HG02938 (cell line): Measurements from ENCODE around the gene HOXB5.

Source experiments
- ATAC-seq: cut with Tn5 transposase; IDR thresholded peaks from one replicate; pipeline ENCODE4 v1.9.1; 2021; ENCODE audit warnings: mild to moderate bottlenecking, moderate library complexity; ENCODE audit not compliant: unreplicated experiment

HOXB5 gene

DNA sequence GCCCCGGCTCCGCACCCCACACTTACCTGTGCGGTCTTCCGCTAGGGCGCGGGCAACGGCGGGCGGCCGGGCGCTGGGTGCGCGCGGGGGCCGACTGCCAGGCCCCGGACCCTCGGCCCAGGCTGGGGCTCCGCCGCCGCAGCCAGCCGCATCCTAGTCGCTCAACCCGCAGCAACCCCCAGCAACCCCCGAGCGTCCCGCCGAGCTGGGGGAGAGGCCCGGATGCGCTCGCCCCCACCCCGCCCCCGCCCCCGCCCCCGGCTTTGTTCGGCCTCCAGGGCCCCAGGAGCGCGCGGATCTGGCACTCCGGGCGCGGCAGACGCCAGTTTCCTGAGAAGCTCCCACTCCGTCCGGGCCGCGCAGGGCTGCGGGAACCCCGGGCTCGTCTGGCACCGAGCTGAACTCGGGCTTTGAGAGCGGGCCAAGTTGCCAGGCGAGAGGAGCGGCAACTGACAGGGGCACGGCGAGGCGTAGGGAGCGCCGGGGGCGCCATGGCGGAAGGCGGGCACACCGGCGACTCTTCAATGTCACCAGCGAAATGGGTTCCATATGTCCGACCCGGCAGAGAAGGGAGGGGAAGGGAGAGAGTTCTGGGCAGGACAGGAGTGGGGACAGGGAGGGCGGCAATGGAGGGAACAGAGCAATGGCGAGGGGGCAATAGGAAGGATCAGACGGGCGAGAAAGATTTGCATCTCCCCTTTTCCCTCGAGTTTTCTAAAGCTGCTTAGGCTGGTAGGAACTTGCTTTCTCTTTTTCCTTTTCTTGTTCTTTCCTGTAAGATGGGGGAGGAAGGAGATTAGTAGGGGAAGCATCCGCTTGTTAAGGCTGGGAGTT lies 29.2 kb downstream of the HOXB5 start:
- ATAC-seq = no peak

DNA sequence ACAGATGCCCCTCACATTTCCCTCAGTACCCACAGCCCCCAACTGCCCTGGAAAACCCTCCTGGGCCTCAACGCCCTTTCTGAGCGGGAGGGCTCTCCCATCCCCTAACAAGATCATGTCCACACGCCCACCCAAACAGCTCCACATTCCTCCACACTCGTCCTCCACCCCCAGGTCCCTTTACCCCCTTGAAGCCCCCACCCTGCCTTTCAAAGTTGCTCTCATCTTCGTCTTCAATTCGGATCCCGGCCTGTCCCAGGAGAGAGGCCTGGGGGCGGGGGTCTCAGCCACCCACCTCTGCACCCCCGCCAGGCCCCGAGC lies 29.8 kb downstream of the HOXB5 start:
- ATAC-seq = no peak

DNA sequence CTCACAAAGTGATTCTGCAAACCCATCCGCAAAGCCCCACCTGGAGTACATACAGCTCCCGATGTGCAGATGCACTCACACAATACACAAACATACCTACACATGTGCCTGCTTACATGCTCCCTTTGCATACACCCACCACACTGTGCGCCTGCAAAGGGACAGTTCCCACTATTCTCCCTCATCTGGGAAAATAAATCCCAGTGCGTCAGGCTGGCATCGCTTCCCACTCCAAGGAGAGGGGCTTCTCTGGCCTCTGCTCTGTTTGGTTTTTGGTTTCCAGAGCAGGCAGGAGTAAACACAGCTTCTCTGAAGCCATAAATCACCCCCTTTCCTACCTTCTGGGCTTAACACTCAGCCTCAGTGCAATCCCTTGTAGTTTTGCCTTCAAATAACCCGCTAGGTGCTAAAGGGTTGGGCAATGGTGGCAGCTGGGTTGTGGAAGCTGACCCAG lies 30.2 kb downstream of the HOXB5 start:
- ATAC-seq = no peak

DNA sequence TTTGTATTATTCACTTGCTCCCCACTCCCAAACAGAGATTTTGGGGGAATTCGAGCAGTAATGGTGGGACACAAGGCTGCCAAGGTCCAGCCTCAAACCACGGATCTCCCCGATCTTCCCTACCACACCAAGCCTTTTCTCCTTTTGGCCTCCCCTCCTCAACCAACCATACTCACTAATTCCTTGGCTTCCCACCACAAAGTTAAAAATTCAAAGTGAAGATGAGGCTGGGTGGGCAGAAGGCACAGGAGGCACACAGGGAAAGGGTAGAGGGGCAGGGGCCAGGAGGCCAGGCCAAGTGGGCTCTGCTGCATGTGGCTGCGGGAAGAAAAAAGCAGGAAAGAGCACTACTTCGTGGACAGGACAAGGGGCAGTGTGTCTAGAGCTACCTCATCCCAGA lies 30.6 kb downstream of the HOXB5 start:
- no peak for ATAC-seq

DNA sequence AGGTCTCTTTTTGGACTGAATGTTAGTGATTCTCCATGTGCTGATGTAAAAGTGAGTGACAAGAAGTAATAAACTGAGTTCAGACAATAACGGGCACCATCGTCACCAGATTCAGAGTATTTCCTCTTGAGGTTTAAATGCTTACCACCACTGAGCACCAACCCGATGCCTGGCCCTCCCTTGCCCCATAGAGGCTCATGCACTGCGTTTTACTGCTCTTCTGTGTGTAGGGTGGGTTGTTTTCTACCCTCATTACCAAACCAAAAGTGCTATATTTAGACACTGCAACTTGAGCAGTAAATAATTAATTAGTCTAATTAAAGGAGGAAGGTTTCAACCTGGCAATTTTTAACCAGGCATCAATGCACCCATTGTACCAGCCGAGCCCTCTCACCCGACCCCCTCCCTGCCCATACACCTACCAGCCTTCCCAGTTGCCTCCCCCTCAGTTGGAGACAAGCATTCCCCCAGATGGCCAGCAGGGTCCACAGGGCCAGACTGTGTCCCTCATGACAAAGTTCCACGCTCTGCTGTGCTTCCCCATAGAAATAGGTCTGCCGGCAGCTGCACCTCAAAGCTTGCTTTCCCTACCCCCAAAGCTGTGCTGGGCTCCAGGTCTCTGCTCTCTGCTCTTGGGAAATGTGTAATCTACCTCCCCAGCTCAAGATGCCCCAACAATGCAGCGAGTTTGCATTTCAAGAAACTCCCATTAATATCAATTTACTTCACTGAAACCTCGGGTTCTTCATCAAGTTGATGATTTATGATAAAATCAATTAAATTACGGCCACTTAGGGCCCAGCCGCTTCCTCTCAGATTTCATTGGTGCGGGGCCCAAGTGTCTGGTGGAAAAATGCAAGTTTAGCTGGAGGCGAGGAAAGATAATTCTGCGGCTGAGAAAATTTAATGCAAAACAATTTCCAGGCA lies 31.4 kb downstream of the HOXB5 start:
- no peak for ATAC-seq

DNA sequence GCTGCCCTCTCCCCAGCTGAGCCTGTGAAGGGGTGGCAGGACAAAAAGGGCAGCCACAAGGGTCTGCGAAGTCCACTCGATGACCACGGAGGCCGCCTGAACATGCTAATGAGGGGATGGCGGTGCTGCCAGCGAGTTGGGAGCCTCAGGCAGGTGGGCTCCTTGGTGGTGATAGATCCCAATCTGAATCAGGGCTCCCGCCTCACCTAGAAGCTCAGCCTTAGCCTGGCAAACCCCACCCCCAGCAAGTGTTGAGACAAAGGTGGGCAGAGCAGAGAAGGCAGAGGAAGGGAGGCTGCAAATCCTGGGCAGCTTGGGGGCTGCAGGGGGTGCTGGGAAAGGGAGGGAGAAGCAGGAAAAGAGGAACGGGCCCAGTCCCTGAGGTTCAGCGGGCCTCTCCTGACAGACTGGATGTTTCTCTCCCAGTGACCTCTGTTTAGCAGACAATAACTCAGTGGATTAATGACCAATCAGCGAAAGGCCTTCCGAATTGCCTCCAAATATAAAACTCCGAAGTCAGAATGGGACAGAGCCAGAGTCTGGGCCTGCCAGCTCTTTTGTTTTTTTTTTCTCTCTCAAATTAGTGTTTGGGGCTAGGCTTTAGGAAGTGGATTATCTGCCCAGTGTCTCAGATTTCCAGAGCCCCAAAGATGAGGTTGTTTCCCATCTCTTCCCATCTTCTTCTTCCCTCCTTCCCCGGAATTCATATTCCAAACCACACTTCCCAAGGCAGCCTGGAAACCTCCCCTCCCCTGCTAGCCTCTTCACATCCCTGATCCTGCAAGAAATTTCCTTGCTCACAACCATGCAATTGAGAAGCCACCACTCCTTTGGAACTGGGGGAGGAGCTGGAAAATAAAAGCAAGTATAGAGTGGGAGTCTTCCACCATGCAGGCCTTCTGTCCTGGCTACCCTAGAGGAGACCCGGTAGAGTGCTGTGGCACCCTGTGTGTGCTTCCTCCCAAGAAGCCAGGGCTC lies 33.5 kb downstream of the HOXB5 start:
- no peak for ATAC-seq

DNA sequence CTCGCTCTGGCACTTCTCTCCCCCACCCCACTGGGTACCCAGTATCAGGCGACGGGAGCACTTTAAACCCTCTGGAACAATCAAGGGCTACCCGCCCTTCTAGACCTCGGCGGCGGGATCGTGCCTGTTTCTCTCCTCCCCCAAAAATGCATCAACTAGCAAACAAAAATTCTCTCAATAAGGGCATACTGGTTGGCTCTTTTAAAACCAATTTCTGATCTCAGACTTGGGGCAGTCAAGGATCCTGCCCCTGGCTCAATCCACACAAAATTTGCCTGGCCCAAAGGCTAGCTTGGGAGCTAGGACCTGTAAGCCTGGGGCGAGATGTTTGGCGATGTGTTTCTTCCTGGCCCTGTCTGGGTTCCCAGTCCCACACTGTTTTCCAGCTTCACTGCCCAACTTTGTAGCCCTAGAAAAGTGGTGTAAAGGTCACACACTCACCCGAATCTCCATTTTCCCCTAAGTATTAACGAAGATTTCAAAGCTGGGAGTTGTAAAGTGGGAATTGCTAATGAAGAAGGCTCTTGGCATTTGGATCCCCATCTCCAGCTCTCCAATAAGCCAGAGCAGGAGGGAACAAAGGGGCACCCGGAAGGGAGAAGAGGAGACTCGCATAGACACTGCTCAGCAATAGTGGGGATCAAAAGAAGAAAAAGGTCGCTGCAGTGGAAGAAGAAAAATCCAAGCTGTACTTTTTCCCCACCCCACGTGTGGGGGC lies 34.3 kb downstream of the HOXB5 start:
- ATAC-seq = no peak

DNA sequence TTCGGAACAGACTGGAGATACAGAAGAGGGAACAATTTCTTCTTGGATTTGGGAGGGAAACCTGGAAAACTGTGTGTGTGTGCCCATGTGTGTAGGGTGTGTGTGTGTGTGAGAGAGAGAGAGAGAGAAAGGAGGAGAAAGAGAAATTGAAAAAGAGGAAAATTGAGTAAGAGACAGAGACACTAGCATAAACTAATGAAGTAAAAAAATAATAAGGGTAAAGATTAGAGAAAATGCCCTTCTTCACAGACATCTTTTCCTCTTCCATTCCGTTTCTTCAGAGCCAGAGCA lies 34.8 kb downstream of the HOXB5 start:
- ATAC-seq = no peak

DNA sequence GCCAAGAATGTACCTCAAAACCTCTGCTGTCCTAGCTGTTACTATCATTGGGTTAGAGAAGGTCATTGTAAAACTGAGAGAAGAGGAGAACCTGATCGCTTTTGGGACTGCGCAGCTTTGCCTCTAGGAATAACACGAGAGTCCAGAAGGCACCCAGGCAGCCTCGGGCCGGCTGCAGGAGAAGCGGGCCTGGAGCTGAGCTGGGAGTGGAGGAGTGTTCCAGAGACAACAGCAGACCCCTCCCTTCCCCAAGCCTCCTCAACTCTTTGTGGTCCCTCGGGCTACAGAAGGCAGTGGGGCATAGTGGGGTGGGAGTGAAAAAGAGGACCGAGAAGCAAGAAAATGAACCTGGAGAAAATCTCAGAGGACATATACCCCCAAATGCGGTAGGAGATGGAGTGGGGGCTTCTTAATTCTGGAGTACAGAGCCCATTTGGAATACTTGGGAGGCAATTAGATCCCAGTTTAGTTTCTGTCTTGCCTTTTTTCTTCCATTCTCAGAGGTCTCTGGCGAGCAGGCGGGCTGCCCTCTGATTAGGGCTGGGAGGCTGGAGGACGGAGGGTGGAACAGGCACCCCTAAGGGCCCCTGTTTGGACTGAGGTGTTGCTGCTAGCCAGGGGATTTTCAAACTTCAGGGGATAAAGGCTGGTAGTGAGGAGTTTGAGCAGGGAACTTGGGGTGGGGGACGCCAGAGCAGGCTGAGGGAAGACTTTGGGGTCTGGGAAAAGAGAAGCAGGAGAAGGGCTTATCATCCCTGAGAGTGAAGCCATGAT lies 35.3 kb downstream of the HOXB5 start:
- no peak for ATAC-seq

DNA sequence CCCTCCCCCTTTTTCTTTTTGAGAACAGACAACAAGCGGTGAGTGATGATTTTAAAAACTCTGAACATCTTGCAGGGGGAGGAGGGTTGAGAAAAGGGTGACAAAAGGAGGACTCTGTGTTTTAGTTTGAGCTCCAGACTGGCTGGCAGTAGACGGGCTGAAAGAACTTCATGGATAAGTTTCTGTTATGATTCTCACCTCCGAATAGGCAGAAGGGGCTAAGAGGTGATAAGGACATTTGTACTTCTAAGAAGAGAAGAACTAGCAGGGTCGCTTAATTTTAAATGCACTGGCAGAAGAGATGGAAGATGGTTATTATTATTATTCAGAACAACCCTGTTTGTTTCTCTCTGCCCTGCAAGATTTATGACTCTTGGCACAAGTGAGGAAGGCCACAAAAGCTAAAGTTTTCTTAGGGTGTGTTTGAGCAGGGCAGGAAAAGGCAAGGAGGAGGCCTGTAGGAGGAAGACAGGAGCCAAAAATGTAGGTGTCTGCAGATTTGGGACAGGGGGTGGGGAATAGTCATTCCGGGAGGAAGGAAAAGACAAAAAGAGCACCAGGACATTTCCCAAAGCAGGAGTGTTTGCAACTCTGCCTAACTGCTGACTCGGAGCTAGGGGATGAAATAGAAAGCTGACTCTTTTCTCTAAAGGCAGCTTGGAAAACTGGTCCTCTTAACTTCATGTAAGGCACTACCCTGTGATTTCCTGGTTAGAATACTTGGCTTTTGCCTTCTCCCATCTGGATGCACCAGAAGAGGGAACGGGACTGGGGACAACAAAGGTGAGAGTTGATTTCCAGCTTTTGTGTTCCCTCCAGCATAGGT lies 36.8 kb downstream of the HOXB5 start:
- no peak for ATAC-seq

DNA sequence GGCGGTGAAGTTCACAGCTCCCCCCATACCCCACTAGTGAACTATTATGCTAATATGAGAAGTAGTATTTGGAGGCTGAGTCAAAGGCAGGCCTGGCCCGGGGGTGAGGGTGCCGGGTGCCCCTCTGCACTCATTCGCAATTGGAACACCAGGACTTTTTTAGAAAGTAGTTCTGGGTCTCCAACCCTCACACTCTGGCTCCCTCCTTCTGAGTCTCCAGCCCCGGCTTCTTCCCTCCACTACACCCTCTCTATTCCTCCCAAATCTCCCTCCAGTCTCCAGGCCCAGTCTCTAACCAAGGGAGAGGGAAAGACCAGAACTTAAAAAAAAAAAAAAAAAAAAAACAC lies 37.4 kb downstream of the HOXB5 start:
- ATAC-seq = no peak

DNA sequence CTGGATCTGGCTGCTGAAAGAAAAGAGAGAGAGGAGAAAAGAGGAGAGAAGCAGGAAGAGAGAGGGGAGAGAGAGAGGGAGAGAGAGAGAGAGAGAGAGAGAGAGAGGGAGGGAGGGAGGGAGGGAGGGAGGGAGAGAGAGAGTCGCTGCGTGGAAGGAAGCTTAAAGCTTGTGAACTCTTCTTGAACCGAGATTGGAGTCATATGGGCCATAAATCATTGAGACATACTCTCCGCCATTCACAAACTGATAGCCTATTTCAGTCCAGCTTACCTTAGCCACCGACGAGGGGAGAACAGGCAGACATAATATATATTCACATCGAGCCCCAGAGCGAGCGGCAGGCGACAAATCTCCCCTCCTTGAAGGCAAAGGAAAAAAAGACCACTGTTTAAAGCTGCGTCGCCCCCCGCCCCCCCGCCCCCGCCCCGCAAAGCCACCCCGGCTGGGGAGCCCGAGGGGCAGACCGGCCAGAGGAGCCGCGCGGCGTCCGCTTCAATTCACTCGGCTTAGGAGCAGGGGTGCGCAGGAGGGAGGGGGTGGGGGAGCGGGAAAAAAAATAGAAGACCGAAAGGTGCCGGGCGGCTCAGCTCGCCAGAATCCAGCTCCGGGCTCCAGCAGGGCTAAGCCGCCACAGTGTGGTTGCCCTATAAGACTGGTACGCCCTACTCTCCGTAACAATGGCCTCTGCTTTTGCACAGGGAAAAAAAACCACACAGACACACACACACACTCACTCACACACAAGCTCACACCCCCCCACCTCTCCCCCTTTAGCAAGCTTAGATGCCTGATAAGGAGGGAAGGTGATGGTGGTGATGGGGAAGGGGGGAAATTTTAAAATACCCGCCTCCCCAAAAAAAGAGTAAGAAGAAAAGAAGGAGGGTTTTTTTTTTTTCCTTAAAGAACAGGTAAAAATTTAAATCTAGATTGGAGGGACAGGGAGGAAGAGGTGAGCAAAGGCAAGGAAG lies 38.0 kb downstream of the HOXB5 start:
- no peak for ATAC-seq

DNA sequence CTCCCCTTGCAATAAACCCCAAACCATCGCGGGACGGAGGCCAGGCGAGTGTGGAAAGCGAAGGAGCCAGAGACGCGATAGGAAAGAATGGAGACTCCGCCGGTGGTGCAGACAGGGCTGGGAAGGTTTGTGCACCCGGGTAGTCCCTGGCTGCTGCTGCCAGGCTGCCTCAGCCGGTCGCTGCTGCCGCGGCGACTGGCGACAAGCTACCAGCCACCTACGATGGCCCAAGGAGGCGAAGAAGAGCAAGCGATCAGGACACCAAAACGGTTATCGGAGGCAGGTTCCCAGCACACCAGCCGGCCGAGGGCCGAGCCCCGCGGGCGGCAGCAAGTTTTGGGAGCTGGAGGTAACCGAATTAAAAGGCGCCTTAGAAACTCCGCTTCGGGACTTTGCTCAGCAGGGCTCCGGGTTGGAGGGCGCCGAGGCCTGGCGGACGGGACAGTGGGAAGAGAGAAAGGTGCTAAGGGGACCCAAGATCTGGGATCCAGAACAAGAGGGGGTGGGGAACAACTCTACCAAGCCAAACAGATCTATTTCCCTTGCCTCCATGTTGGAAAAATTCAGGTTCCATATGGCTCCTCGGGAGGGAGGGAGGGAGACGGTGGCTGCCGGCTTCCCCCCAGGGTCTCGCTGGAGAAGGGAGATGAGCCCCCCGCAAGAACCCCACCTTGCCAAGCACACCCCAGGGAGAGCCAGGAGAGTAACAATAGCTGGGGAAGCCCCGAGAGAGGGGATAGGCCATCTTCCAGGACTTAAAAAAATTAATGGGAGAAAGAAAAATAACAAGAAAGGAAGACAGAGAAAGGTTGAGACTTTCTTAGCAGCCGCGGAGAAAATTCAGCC lies 38.9 kb downstream of the HOXB5 start:
- ATAC-seq = no peak

DNA sequence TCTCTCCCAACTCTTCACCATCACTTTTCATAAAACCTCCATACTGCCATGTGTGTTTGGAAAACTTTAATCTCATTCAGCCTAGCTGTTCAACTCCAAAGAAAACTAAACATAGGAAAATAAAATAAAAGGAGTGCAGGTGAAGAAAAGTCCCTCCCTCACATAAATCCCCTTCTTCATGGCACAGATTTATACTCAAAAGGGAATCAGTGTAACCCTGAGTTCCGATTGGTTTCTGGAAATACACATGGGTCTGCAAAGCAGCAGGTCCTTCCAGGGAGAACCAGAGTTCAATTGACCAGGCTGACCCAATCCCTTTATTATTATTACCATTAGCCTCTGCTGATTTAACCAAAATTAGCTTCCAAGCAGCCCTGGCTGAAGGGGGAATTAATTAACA lies 39.8 kb downstream of the HOXB5 start:
- ATAC-seq = no peak

DNA sequence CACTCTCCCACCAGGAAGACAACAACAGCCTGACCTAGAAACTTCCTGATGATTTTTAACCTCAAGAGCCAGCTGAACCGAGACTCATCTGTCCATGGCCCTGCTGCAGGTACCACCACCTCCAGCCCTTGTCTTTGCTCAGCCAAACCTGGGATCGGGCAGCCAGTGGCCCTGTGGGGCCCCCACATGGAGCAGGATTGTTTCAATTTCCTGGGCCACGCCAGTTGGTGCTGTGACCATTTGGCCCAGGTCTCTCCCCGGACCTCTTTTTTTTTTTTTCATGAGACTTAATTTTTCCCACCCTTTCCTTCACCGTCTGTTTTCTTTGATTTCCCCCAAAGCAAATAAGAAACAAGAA lies 40.4 kb downstream of the HOXB5 start:
- no peak for ATAC-seq

DNA sequence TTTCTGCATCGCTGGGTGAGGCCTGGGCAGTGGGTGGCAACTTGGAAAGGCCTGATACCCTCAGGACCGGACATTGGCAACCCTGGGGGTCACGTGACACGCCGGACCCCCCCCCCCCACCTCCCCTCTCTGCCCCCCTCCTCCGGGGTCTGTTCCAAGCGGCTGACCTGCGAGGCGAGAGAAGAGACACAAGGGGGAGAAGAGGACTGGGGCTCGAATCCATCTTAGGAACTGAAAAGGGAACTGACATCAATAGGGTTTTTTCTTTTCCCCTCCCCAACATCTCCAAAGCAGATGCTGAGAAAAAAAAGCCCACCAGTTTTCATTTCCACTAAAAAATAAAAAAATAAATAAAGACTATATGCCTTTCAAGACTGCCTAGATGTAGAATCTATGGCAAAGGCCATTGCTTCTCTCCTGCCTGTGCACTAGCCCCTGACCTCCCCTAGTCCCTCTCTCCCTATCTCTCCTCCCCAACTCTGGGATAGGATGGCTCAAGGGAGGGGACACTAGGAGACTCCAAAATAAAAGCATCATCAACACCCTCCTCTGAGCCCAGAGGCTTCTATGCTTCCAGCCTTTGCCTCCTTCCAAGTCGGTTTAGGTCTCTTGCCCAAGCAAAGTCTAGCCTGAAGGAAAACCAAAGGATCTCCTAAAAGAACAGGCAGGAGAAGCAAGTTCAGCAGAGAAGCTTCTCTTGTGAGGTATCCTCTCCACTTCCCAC lies 41.0 kb downstream of the HOXB5 start:
- ATAC-seq = no peak
